ENCODE results near the gene DDIT3. TPM values are rescaled to one million over a fixed set of nuclear protein-coding genes. Genes with fewer than 3 reads are reported as not detected.

The DDIT3 gene
- polyA plus RNA-seq, 3 donors: 9.3 to 163 (median 9.4) TPM

GRCh38 chr12:57536597-57536942, 16.3 kb upstream of the DDIT3 start:
- Histone ChIP-seq H3K79me2 (ENCODE audit: insufficient read depth, low read length) (no peaks in the 10 kb centered on the region), H3K27me3 (ENCODE audit: control insufficient read depth in 2 of 2, insufficient read depth in 2 of 2, low read length in 2 of 2) (no peaks in the 10 kb centered on the region), H3K36me3 (replicated peaks in 1 of 2; ENCODE audit: control insufficient read depth in 1 of 2, insufficient read depth in 2 of 2, low read length in 2 of 2) (peaks cover 65 to 94% of the 10 kb centered on the region in 2 donors), H3K4me1 (ENCODE audit: control insufficient read depth in 1 of 2, insufficient read depth in 2 of 2, low read length in 2 of 2) (no peaks in the 10 kb centered on the region), H4K20me1 (ENCODE audit: insufficient read depth, low read length) (peaks cover 23% of the 10 kb centered on the region), H3K9ac (ENCODE audit: insufficient read depth, low read length, poor library complexity, severe bottlenecking) (no peak overlapping the region), H2AFZ (ENCODE audit: insufficient read depth, low read depth, low read length, poor library complexity, severe bottlenecking) (no peak overlapping the region), H3K4me2 (replicated peaks; ENCODE audit: extremely low read depth, low read length, poor library complexity, severe bottlenecking) (no peak overlapping the region), H3K9me3 (replicated peaks in 1 of 2; ENCODE audit: control insufficient read depth in 1 of 2, insufficient read depth in 1 of 2, low read length in 2 of 2) (no peaks in the 10 kb centered on the region), H3K27ac (ENCODE audit: low read depth in 1 of 2, low read length in 2 of 2) (no peak overlapping the region), H3K4me3 (replicated peaks in 1 of 3; ENCODE audit: low read depth in 2 of 3, low read length in 3 of 3) (no peak overlapping the region)
- intact Hi-C loops (cut with micrococcal nuclease): no loop called here
- Mint-ChIP-seq H3K27ac (no peak overlapping the region), H3K9me3 (no peaks in the 10 kb centered on the region), H3K4me1 (peaks cover 2% of the 10 kb centered on the region), H3K36me3 (peaks cover 80 to 86% of the 10 kb centered on the region in 2 donors), H3K27me3 (ENCODE audit: low read depth in 3 of 3) (no peaks in the 10 kb centered on the region), H3K4me3 (no peak overlapping the region)
- 80% methylated on average over 1 of the region's 1 CpG for WGBS (ENCODE audit: insufficient coverage)
- TF ChIP-seq CTCF (IDR thresholded peaks at IDR 0.05): no peak
- DNase-seq: no peak

- WGBS (ENCODE audit: insufficient coverage): 84% methylated on average over 3 of the region's 6 CpGs
- intact Hi-C loops (cut with micrococcal nuclease): no loop called here
- Histone ChIP-seq H3K4me1 (ENCODE audit: control insufficient read depth in 1 of 2, insufficient read depth in 2 of 2, low read length in 2 of 2) (no peaks in the 10 kb centered on the region), H3K36me3 (replicated peaks in 1 of 2; ENCODE audit: control insufficient read depth in 1 of 2, insufficient read depth in 2 of 2, low read length in 2 of 2) (peaks cover 65 to 94% of the 10 kb centered on the region in 2 donors), H3K79me2 (ENCODE audit: insufficient read depth, low read length) (no peaks in the 10 kb centered on the region), H3K9ac (ENCODE audit: insufficient read depth, low read length, poor library complexity, severe bottlenecking) (no peak overlapping the region), H3K27ac (ENCODE audit: low read depth in 1 of 2, low read length in 2 of 2) (no peak overlapping the region), H3K4me3 (replicated peaks in 1 of 3; ENCODE audit: low read depth in 2 of 3, low read length in 3 of 3) (no peak overlapping the region), H3K27me3 (ENCODE audit: control insufficient read depth in 2 of 2, insufficient read depth in 2 of 2, low read length in 2 of 2) (no peaks in the 10 kb centered on the region), H3K4me2 (replicated peaks; ENCODE audit: extremely low read depth, low read length, poor library complexity, severe bottlenecking) (no peak overlapping the region), H2AFZ (ENCODE audit: insufficient read depth, low read depth, low read length, poor library complexity, severe bottlenecking) (no peak overlapping the region), H3K9me3 (replicated peaks in 1 of 2; ENCODE audit: control insufficient read depth in 1 of 2, insufficient read depth in 1 of 2, low read length in 2 of 2) (no peaks in the 10 kb centered on the region), H4K20me1 (ENCODE audit: insufficient read depth, low read length) (peaks cover 20% of the 10 kb centered on the region)
- H3K4me1 Mint-ChIP-seq: no peaks in the 10 kb centered on the region
- no peak overlapping the region for H3K4me3 Mint-ChIP-seq
- H3K27ac Mint-ChIP-seq: peak overlapping the region in 1 of 7 donors; percentile 26
- H3K36me3 Mint-ChIP-seq: peaks cover 79 to 88% of the 10 kb centered on the region in 2 donors
- H3K9me3 Mint-ChIP-seq: no peaks in the 10 kb centered on the region
- no peaks in the 10 kb centered on the region for H3K27me3 Mint-ChIP-seq (ENCODE audit: low read depth in 3 of 3)
- TF ChIP-seq CTCF (IDR thresholded peaks at IDR 0.05): no peak
- DNase-seq: no peak
Observed at GRCh38 chr12:57535764-57536596, 15.7 kb upstream of the DDIT3 start.
